IMR-90 (cell line): ENCODE results near the gene DPH2. TPM values are rescaled to one million over a fixed set of nuclear protein-coding genes. Genes with fewer than 3 reads are reported as not detected.

Experiments
- ATAC-seq: fragments of 200-7000 bp; cut with Tn5 transposase; 2 replicates; pipeline ENCODE4 v1.9.1; 2020; ENCODE audit warnings: low read depth, mild to moderate bottlenecking, moderate library complexity
- BruUV-seq: library from RNA; stranded (reverse); fragments of 400-500 nt; replicated peaks from 2 replicates; lab custom pipeline; 2021; lab: Mats Ljungman, UMichigan
- CTCF ChIA-PET: fragments of 300-600 bp; formaldehyde crosslinking; extraction: SDS; loops from one replicate; lab custom pipeline; 2021; ENCODE audit warnings: antibody characterized with exemption; lab: Yijun Ruan, JAX
- POLR2A ChIA-PET: fragments of 300-600 bp; sonication (Branson Sonifier 250); formaldehyde crosslinking; loops from one replicate; lab custom pipeline; 2022; ENCODE audit warnings: antibody characterized with exemption; ENCODE audit not compliant: unreplicated experiment; lab: Charles Lee
- DNase-seq: peaks from one replicate; pipeline ENCODE4 v3.0.0; 2013
- H2AFZ ChIP-seq: replicated peaks from 2 replicates; pipeline ENCODE3; 2013; ENCODE audit warnings: low read length, mild to moderate bottlenecking; ENCODE audit not compliant: poor library complexity
- H2AK5ac ChIP-seq: 2 replicates; pipeline ENCODE4 v1.6.1; 2013; ENCODE audit warnings: low read depth, low read length, inconsistent platforms
- H2AK9ac ChIP-seq: replicated peaks from 2 replicates; pipeline ENCODE3; 2013; ENCODE audit warnings: mild to moderate bottlenecking, low read depth, low read length, moderate library complexity; ENCODE audit not compliant: poor library complexity
- H2BK120ac ChIP-seq: 2 replicates; pipeline ENCODE4 v1.6.1; 2013; ENCODE audit warnings: low read depth, low read length, inconsistent platforms
- H2BK15ac ChIP-seq: 3 replicates; pipeline ENCODE4 v1.6.1; 2013; ENCODE audit warnings: low read depth, low read length, inconsistent platforms
- H2BK20ac ChIP-seq: 2 replicates; pipeline ENCODE4 v1.6.1; 2013; ENCODE audit warnings: low read depth, mild to moderate bottlenecking, inconsistent platforms, low read length, moderate library complexity
- H2BK5ac ChIP-seq: 2 replicates; pipeline ENCODE4 v1.6.1; 2013; ENCODE audit warnings: mild to moderate bottlenecking, low read depth, low read length, inconsistent platforms; ENCODE audit not compliant: poor library complexity, severe bottlenecking
- H3K14ac ChIP-seq: replicated peaks from 2 replicates; pipeline ENCODE4 v1.6.1; 2013; ENCODE audit warnings: low read depth, low read length, inconsistent platforms
- H3K18ac ChIP-seq: 2 replicates; pipeline ENCODE4 v1.6.1; 2013; ENCODE audit warnings: low read depth, low read length, control low read depth
- H3K23ac ChIP-seq: 2 replicates; pipeline ENCODE4 v1.6.1; 2013; ENCODE audit warnings: low read depth, low read length, inconsistent platforms
- H3K27ac ChIP-seq: 2 replicates; pipeline ENCODE4 v1.5.1; 2013; ENCODE audit warnings: mild to moderate bottlenecking, control low read depth, low read length; ENCODE audit not compliant: insufficient read depth
- H3K27me3 ChIP-seq: 2 replicates; pipeline ENCODE4 v1.6.1; 2013; ENCODE audit warnings: low read length; ENCODE audit not compliant: control insufficient read depth, insufficient read depth
- H3K36me3 ChIP-seq: 2 replicates; pipeline ENCODE4 v1.6.1; 2013; ENCODE audit warnings: low read length, mixed read lengths; ENCODE audit not compliant: control insufficient read depth, insufficient read depth
- H3K4ac ChIP-seq: 2 replicates; pipeline ENCODE4 v1.6.1; 2013; ENCODE audit warnings: low read depth, low read length, inconsistent platforms
- H3K4me1 ChIP-seq: 2 replicates; pipeline ENCODE4 v1.6.1; 2013; ENCODE audit warnings: low read length, mixed read lengths; ENCODE audit not compliant: control insufficient read depth, insufficient read depth
- H3K4me2 ChIP-seq: 2 replicates; pipeline ENCODE4 v1.6.1; 2013; ENCODE audit warnings: low read depth, mild to moderate bottlenecking, control low read depth, low read length, moderate library complexity
- H3K4me3 ChIP-seq: 2 replicates; pipeline ENCODE4 v1.5.1; 2013; ENCODE audit warnings: low read depth, mild to moderate bottlenecking, control low read depth, low read length, moderate library complexity; ENCODE audit not compliant: insufficient read depth
- H3K56ac ChIP-seq: 2 replicates; pipeline ENCODE4 v1.6.1; 2013; ENCODE audit warnings: low read length, inconsistent platforms; ENCODE audit not compliant: insufficient read depth; ENCODE audit errors: extremely low read depth
- H3K79me1 ChIP-seq, 2 experiments: 2 replicates each; pipeline ENCODE4 v1.6.1; 2013; ENCODE audit warnings: low read length in 2 of 2, inconsistent platforms in 1 of 2, low read depth in 1 of 2
- H3K9ac ChIP-seq: 2 replicates; pipeline ENCODE4 v1.6.1; 2013; ENCODE audit warnings: low read depth, low read length, control low read depth
- H3K9me1 ChIP-seq: 2 replicates; pipeline ENCODE4 v1.6.1; 2013; ENCODE audit warnings: low read length, inconsistent platforms; ENCODE audit not compliant: insufficient read depth
- H3K9me3 ChIP-seq: 2 replicates; pipeline ENCODE4 v1.6.1; 2013; ENCODE audit warnings: low read length; ENCODE audit not compliant: control insufficient read depth, insufficient read depth
- H4K20me1 ChIP-seq: 2 replicates; pipeline ENCODE4 v1.6.1; 2013; ENCODE audit warnings: low read length, inconsistent platforms; ENCODE audit not compliant: insufficient read depth
- H4K5ac ChIP-seq: 2 replicates; pipeline ENCODE4 v1.6.1; 2013; ENCODE audit warnings: mild to moderate bottlenecking, low read depth, low read length, control low read depth
- H4K8ac ChIP-seq, 2 experiments: 2 replicates each; pipeline ENCODE4 v1.6.1; 2013; ENCODE audit warnings: low read depth in 2 of 2, low read length in 2 of 2, control low read depth in 1 of 2, inconsistent platforms in 1 of 2
- H4K91ac ChIP-seq: 2 replicates; pipeline ENCODE4 v1.6.1; 2013; ENCODE audit warnings: low read depth, low read length, inconsistent platforms; ENCODE audit not compliant: insufficient read depth
- BHLHE40 ChIP-seq: fragments of 150-350 bp; IDR thresholded peaks from 2 replicates; pipeline ENCODE4 v1.6.1; 2016; ENCODE audit warnings: mild to moderate bottlenecking, low read depth, low read length
- CEBPB ChIP-seq: IDR thresholded peaks from 2 replicates; pipeline ENCODE4 v1.6.1; 2012; ENCODE audit warnings: low read depth, low read length, improper control_type of control experiment
- CHD1 ChIP-seq: IDR thresholded peaks from 2 replicates; pipeline ENCODE4 v1.6.1; 2012; ENCODE audit warnings: low read depth, low read length, improper control_type of control experiment
- CTCF ChIP-seq: conservative IDR thresholded peaks from 2 replicates; pipeline ENCODE4 v1.5.1; 2012; ENCODE audit warnings: mild to moderate bottlenecking, low read depth, low read length, improper control_type of control experiment
- ELK1 ChIP-seq: fragments of 150-350 bp; IDR thresholded peaks from 2 replicates; pipeline ENCODE4 v1.6.1; 2016; ENCODE audit warnings: low read depth, mild to moderate bottlenecking, low read length, moderate library complexity, borderline replicate concordance
- FOS ChIP-seq: fragments of 150-350 bp; IDR thresholded peaks from 2 replicates; pipeline ENCODE4 v1.6.1; 2016; ENCODE audit warnings: low read depth, low read length
- MAFK ChIP-seq: IDR thresholded peaks from 2 replicates; pipeline ENCODE4 v1.6.1; 2012; ENCODE audit warnings: low read depth, low read length, improper control_type of control experiment
- MAZ ChIP-seq: IDR thresholded peaks from 2 replicates; pipeline ENCODE4 v1.6.1; 2012; ENCODE audit warnings: low read depth, mild to moderate bottlenecking, low read length, improper control_type of control experiment, moderate library complexity, borderline replicate concordance
- MXI1 ChIP-seq: IDR thresholded peaks from 2 replicates; pipeline ENCODE4 v1.6.1; 2012; ENCODE audit warnings: low read depth, mild to moderate bottlenecking, low read length, moderate library complexity, borderline replicate concordance
- NFE2L2 ChIP-seq: fragments of 150-350 bp; IDR thresholded peaks from 2 replicates; pipeline ENCODE4 v1.6.1; 2016; ENCODE audit warnings: low read depth, mild to moderate bottlenecking, low read length
- POLR2A ChIP-seq: IDR thresholded peaks from 2 replicates; pipeline ENCODE4 v1.6.1; 2012; ENCODE audit warnings: mild to moderate bottlenecking, low read depth, low read length
- RAD21 ChIP-seq: IDR thresholded peaks from 2 replicates; pipeline ENCODE4 v1.6.1; 2012; ENCODE audit warnings: low read length, improper control_type of control experiment
- RCOR1 ChIP-seq: IDR thresholded peaks from 2 replicates; pipeline ENCODE4 v1.6.1; 2012; ENCODE audit warnings: mild to moderate bottlenecking, low read length, improper control_type of control experiment; ENCODE audit not compliant: insufficient replicate concordance
- RFX5 ChIP-seq: IDR thresholded peaks from 2 replicates; pipeline ENCODE4 v1.8.0; 2012; ENCODE audit warnings: low read depth, mild to moderate bottlenecking, low read length, moderate library complexity
- SMC3 ChIP-seq: fragments of 150-350 bp; IDR thresholded peaks from 2 replicates; pipeline ENCODE4 v1.6.1; 2016; ENCODE audit warnings: low read depth, mild to moderate bottlenecking, antibody characterized with exemption, low read length, moderate library complexity
- USF2 ChIP-seq: fragments of 150-350 bp; IDR thresholded peaks from 2 replicates; pipeline ENCODE4 v1.6.1; 2017; ENCODE audit warnings: mild to moderate bottlenecking, antibody characterized with exemption, low read length, low read depth
- WGBS, 2 experiments: methylation state at CpG; one replicate each; pipeline versions ENCODE4 v1.1.5 to v1.1.7; 2013; ENCODE audit warnings: missing lambda C conversion rate in 2 of 2; ENCODE audit not compliant: insufficient read length in 1 of 2; ENCODE audit errors: extremely low coverage in 2 of 2; 5-methylcytosine and 5-hydroxymethylcytosine counted together
- dilution Hi-C: fragments of 300-500 bp; cut with HindIII; formaldehyde crosslinking; loops from one replicate; pipeline ENCODE4 v1.14.3; 2018; ENCODE audit warnings: low sequenced_read_pairs; ENCODE audit not compliant: unreplicated experiment
- in situ Hi-C: fragments of 300-500 bp; cut with MboI; formaldehyde crosslinking; loops from 3 replicates; pipeline ENCODE4 v1.14.3; 2019; ENCODE audit warnings: low sequenced_read_pairs, inconsistent platforms, mixed read lengths
- intact Hi-C: fragments of 100-400 bp; cut with micrococcal nuclease; formaldehyde crosslinking; loops from 2 replicates; pipeline ENCODE4 v1.10.0; 2022
- polyA plus RNA-seq, 3 experiments: library from polyadenylated mRNA; depleted of rRNA; stranded (reverse); fragments of >200 nt; gene quantifications; 2 replicates each; pipeline ENCODE4 v1.2.3, GENCODE V29; 2012; ENCODE audit warnings: low replicate concordance in 1 of 3
- total RNA-seq: library from RNA; depleted of rRNA; stranded (reverse); fragments of >200 nt; gene quantifications from 2 replicates; pipeline ENCODE4 v1.2.3, GENCODE V29; 2012

Gene DPH2
- total and polyA plus RNA-seq, 2 of the 4 experiments (the other 2 are of a cell fraction), result 21.0 to 32.2 TPM

- no peak overlapping the region for H3K56ac ChIP-seq
- no peak overlapping the region for H3K4me2 ChIP-seq
- H2AK9ac ChIP-seq, result no peak overlapping the region
- no peak overlapping the region for H2AFZ ChIP-seq
- no peak overlapping the region for H4K5ac ChIP-seq
- H3K9me1 ChIP-seq, result peaks cover 6% of the 10 kb centered on the region; the same call in 1 of the 2 replicates
- no peaks in the 10 kb centered on the region for H3K9me3 ChIP-seq
- H3K23ac ChIP-seq, result no peak overlapping the region
- intact Hi-C loops (loop anchor here (2.0 kb wide), 1 partner anchor 22 kb away; the partner anchor contains the start of gene IPO13), dilution Hi-C loops (no loop called here), in situ Hi-C loops (loop anchor here (25.0 kb wide), 1 partner anchor 431 kb away; the partner anchor contains the start of gene PTPRF)
- peaks cover 13 to 17% of the 10 kb centered on the region in 2 experiments; a peak in 3 of 4 replicates for H3K79me1 ChIP-seq
- H3K9ac ChIP-seq, result no peak overlapping the region
- POLR2A ChIA-PET, result no interaction called here
- WGBS, 2 experiments, result 64% methylated on average over 2 of the region's 6 CpGs; no CpG with 5 or more reads in 1 of the 2 experiments
- H3K18ac ChIP-seq, result no peak overlapping the region
- TF ChIP-seq CEBPB (no peak), USF2 (no peak), SMC3 (no peak), POLR2A (no peak), MAFK (no peak), ELK1 (no peak), FOS (no peak), RFX5 (no peak), CHD1 (no peak), MXI1 (no peak), MAZ (no peak), NFE2L2 (no peak), BHLHE40 (no peak), RCOR1 (no peak), RAD21 (no peak), CTCF (no peak)
- peaks cover 19% of the 10 kb centered on the region for H3K36me3 ChIP-seq
- H2AK5ac ChIP-seq, result no peak overlapping the region
- no peak overlapping the region for H2BK120ac ChIP-seq
- H4K20me1 ChIP-seq, result no peaks in the 10 kb centered on the region
- DNase-seq (no peak), ATAC-seq (no peak)
- no peaks in the 10 kb centered on the region for H3K4me1 ChIP-seq
- CTCF ChIA-PET, result no interaction called here
- H3K4ac ChIP-seq, result no peak overlapping the region
- H3K4me3 ChIP-seq, result no peak overlapping the region
- H3K27me3 ChIP-seq, result no peaks in the 10 kb centered on the region
- no peak overlapping the region for H2BK20ac ChIP-seq
- no peak overlapping the region for H2BK15ac ChIP-seq
- no peak overlapping the region for H4K8ac ChIP-seq
- H3K14ac ChIP-seq, result no peak overlapping the region
- H2BK5ac ChIP-seq, result no peak overlapping the region
- BruUV-seq, result no TSS peak
- no peak overlapping the region for H4K91ac ChIP-seq
- no peak overlapping the region for H3K27ac ChIP-seq
These were observed 1.4 kb upstream of the DPH2 start for GRCh38 chr1:43968348-43968948.
